HEK293T (cell line): ENCODE results near the gene SCN9A.

Experiments used
- BHLHE40 ChIP-seq: fragments of 450-650 bp; IDR thresholded peaks from 2 replicates; pipeline ENCODE4 v1.6.1; 2016; ENCODE audit warnings: mild to moderate bottlenecking, moderate library complexity, borderline replicate concordance
- ELF4 ChIP-seq: fragments of 450-650 bp; IDR thresholded peaks from 2 replicates; pipeline ENCODE4 v1.6.1; 2017; ENCODE audit warnings: antibody characterized with exemption
- FOXA1 ChIP-seq: fragments of 450-650 bp; IDR thresholded peaks from 2 replicates; pipeline ENCODE4 v1.6.1; 2016; ENCODE audit warnings: mild to moderate bottlenecking
- FOXM1 ChIP-seq: fragments of 450-650 bp; IDR thresholded peaks from 2 replicates; pipeline ENCODE4 v1.6.1; 2017; ENCODE audit warnings: mild to moderate bottlenecking, borderline replicate concordance
- NFRKB ChIP-seq: fragments of 450-650 bp; IDR thresholded peaks from 2 replicates; pipeline ENCODE4 v1.6.1; 2016; ENCODE audit warnings: mild to moderate bottlenecking, moderate library complexity
- SUZ12 ChIP-seq: fragments of 450-650 bp; IDR thresholded peaks from 2 replicates; pipeline ENCODE4 v1.6.1; 2016; ENCODE audit warnings: mild to moderate bottlenecking

- no peak for TF ChIP-seq BHLHE40
- TF ChIP-seq ELF4, result no peak
- no peak for TF ChIP-seq NFRKB
- TF ChIP-seq FOXA1, result no peak
- no peak for TF ChIP-seq SUZ12
- TF ChIP-seq FOXM1, result no peak
These were observed 227.0 kb downstream of the SCN9A start for GRCh38 chr2:166148500-166149400.
